SK-N-SH (cell line): ENCODE data around the gene MAP2. TPM values are rescaled to one million over a fixed set of nuclear protein-coding genes. Genes with fewer than 3 reads are reported as not detected.

Experiments
- CTCF ChIA-PET: fragments of 300-600, 350-600 bp; formaldehyde crosslinking; extraction: SDS; loops from one replicate; lab custom pipeline; 2021; lab: Yijun Ruan, JAX
- POLR2A ChIA-PET: fragments of 350-600 bp; sonication (Branson Sonifier 250); formaldehyde crosslinking; extraction: SDS; loops from one replicate; lab custom pipeline; 2020; ENCODE audit warnings: antibody characterized with exemption, inconsistent platforms; lab: Yijun Ruan, JAX
- DNase-seq: peaks from one replicate; pipeline ENCODE4 v3.0.0; 2012
- H2AFZ ChIP-seq: fragments of 200-600 bp; sonication (generic); 2 replicates; pipeline ENCODE4 v1.8.1; 2016; ENCODE audit warnings: antibody characterized with exemption, mild to moderate bottlenecking, low read depth
- H3F3A ChIP-seq: fragments of 200-600 bp; sonication (generic); replicated peaks from 2 replicates; pipeline ENCODE3; 2016; ENCODE audit warnings: antibody characterized with exemption, mild to moderate bottlenecking; ENCODE audit not compliant: insufficient read depth
- H3K27ac ChIP-seq, 2 experiments: fragments of 200-500 bp in 1 of 2; fragments of 200-600 bp in 1 of 2; sonication (Bioruptor generic) in 1 of 2; sonication (generic), shearing (Covaris generic) in 1 of 2; 2 replicates each; pipeline versions ENCODE4 v1.5.1 to v1.6.1; 2014 to 2016; ENCODE audit warnings: low read depth in 2 of 2, inconsistent platforms in 1 of 2, low read length in 1 of 2, mild to moderate bottlenecking in 1 of 2, mixed read lengths in 1 of 2
- H3K27me3 ChIP-seq: fragments of 200-600 bp; sonication (generic), shearing (Covaris generic); 2 replicates; pipeline ENCODE4 v1.6.1; 2016; ENCODE audit warnings: mixed run types; ENCODE audit not compliant: insufficient read depth
- H3K36me3 ChIP-seq, 2 experiments: fragments of 200-500 bp in 1 of 2; fragments of 200-600 bp in 1 of 2; sonication (Bioruptor generic) in 1 of 2; sonication (generic) in 1 of 2; replicated peaks in 1 of 2; 2 replicates each; pipeline versions ENCODE3 to v1.5.1; 2014 to 2016; ENCODE audit warnings: low read length in 1 of 2, mild to moderate bottlenecking in 1 of 2; ENCODE audit not compliant: insufficient read depth in 2 of 2, control insufficient read depth in 1 of 2
- H3K4me1 ChIP-seq, 2 experiments: fragments of 200-500 bp in 1 of 2; fragments of 200-600 bp in 1 of 2; sonication (Bioruptor generic) in 1 of 2; sonication (generic), shearing (Covaris generic) in 1 of 2; 2 replicates each; pipeline versions ENCODE4 v1.5.1 to v1.6.1; 2014 to 2016; ENCODE audit warnings: low read depth in 1 of 2, low read length in 1 of 2, mixed run types in 1 of 2; ENCODE audit not compliant: insufficient read depth in 2 of 2, control insufficient read depth in 1 of 2
- H3K4me2 ChIP-seq: fragments of 200-600 bp; sonication (generic), shearing (Covaris generic); 2 replicates; pipeline ENCODE4 v1.6.1; 2017; ENCODE audit warnings: mixed run types
- H3K4me3 ChIP-seq, 2 experiments: fragments of 200-500 bp in 1 of 2; fragments of 200-600 bp in 1 of 2; sonication (Bioruptor generic) in 1 of 2; sonication (generic), shearing (Covaris generic) in 1 of 2; 2 replicates each; pipeline versions ENCODE4 v1.5.1 to v1.8.1; 2014 to 2016; ENCODE audit warnings: low read depth in 2 of 2, inconsistent platforms in 1 of 2, low read length in 1 of 2, mild to moderate bottlenecking in 1 of 2, mixed read lengths in 1 of 2, moderate library complexity in 1 of 2
- H3K79me2 ChIP-seq: fragments of 200-600 bp; sonication (generic); 2 replicates; pipeline ENCODE4 v1.8.1; 2017; ENCODE audit warnings: mild to moderate bottlenecking; ENCODE audit not compliant: insufficient read depth
- H3K9ac ChIP-seq: fragments of 200-600 bp; sonication (generic); 2 replicates; pipeline ENCODE4 v1.6.1; 2017; ENCODE audit warnings: mixed run types
- H3K9me2 ChIP-seq: fragments of 200-600 bp; sonication (generic); 2 replicates; pipeline ENCODE4 v1.6.1; 2017; ENCODE audit warnings: mixed run types
- H3K9me3 ChIP-seq: fragments of 200-600 bp; sonication (generic); 2 replicates; pipeline ENCODE4 v1.6.1; 2017; ENCODE audit warnings: mixed run types, mild to moderate bottlenecking, moderate library complexity
- H4K20me1 ChIP-seq: fragments of 200-600 bp; sonication (generic); 2 replicates; pipeline ENCODE4 v1.6.1; 2017; ENCODE audit warnings: mild to moderate bottlenecking, mixed run types; ENCODE audit not compliant: insufficient read depth
- CHD2 ChIP-seq: fragments of 150-350 bp; IDR thresholded peaks from 2 replicates; pipeline ENCODE4 v1.6.1; 2018; ENCODE audit warnings: low read length; ENCODE audit not compliant: partially characterized antibody
- ELF1 ChIP-seq: IDR thresholded peaks from 2 replicates; pipeline ENCODE4 v1.4.0; 2012
- GABPA ChIP-seq: IDR thresholded peaks from 2 replicates; pipeline ENCODE4 v1.4.0; 2012; ENCODE audit warnings: low read depth, mild to moderate bottlenecking
- RAD21 ChIP-seq: IDR thresholded peaks from 2 replicates; pipeline ENCODE4 v1.6.1; 2012; ENCODE audit warnings: mild to moderate bottlenecking, low read length
- RFX5 ChIP-seq: IDR thresholded peaks from 2 replicates; pipeline ENCODE4 v1.6.1; 2012; ENCODE audit warnings: mild to moderate bottlenecking, improper control_type of control experiment, low read length
- RXRA ChIP-seq: IDR thresholded peaks from 2 replicates; pipeline ENCODE4 v1.4.0; 2012; ENCODE audit warnings: low read depth, mild to moderate bottlenecking, borderline replicate concordance
- SIN3A ChIP-seq: IDR thresholded peaks from 2 replicates; pipeline ENCODE4 v1.6.1; 2012; ENCODE audit warnings: low read depth, mild to moderate bottlenecking, low read length, moderate library complexity, borderline replicate concordance
- TCF12 ChIP-seq: IDR thresholded peaks from 2 replicates; pipeline ENCODE4 v1.4.0; 2012
- WGBS: methylation state at CpG from one replicate; pipeline ENCODE4 v1.1.6; 2017; ENCODE audit warnings: low lambda C conversion rate; 5-methylcytosine and 5-hydroxymethylcytosine counted together
- polyA plus RNA-seq, 3 experiments: library from polyadenylated mRNA; depleted of rRNA; stranded (reverse); fragments of >200 nt; gene quantifications; 2 replicates each; pipeline ENCODE4 v1.2.3, GENCODE V29; 2012
- TF ChIP-seq, protein P1 (sequence below): IDR thresholded peaks from 2 replicates; pipeline ENCODE4 v1.6.1; 2012; ENCODE audit warnings: mild to moderate bottlenecking, low read depth, low read length, moderate library complexity
- TF ChIP-seq, protein P2 (sequence below): IDR thresholded peaks from 2 replicates; pipeline ENCODE4 v1.4.0; 2012; ENCODE audit warnings: low read depth, borderline replicate concordance
- TF ChIP-seq, protein P3 (sequence below): fragments of 150-350 bp; IDR thresholded peaks from 2 replicates; pipeline ENCODE4 v1.6.1; 2016; ENCODE audit warnings: mild to moderate bottlenecking, low read depth, low read length

Gene MAP2
- polyA plus RNA-seq, 1 of the 3 experiments (the other 2 are of a cell fraction), result 7.8 TPM

DNA sequence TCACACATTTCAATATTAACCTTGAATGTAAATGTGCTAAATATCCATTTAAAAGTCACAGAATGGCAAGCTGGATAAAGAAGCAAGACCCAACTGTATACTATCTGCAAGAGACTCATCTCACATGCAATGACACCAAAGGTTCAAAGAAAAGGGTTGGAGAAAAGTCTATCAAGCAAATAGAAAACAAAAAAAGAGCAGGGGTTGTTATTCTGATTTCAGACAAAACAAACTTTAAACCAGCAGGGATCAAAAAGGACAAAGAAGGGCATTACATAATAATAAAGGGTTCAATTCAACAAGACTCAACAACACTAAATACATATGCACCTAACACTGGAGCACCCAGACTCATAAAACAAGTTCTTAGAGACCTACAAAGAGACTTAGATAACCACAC is 333.3 kb downstream of the MAP2 start (continued):
- TF ChIP-seq, protein P1, sequence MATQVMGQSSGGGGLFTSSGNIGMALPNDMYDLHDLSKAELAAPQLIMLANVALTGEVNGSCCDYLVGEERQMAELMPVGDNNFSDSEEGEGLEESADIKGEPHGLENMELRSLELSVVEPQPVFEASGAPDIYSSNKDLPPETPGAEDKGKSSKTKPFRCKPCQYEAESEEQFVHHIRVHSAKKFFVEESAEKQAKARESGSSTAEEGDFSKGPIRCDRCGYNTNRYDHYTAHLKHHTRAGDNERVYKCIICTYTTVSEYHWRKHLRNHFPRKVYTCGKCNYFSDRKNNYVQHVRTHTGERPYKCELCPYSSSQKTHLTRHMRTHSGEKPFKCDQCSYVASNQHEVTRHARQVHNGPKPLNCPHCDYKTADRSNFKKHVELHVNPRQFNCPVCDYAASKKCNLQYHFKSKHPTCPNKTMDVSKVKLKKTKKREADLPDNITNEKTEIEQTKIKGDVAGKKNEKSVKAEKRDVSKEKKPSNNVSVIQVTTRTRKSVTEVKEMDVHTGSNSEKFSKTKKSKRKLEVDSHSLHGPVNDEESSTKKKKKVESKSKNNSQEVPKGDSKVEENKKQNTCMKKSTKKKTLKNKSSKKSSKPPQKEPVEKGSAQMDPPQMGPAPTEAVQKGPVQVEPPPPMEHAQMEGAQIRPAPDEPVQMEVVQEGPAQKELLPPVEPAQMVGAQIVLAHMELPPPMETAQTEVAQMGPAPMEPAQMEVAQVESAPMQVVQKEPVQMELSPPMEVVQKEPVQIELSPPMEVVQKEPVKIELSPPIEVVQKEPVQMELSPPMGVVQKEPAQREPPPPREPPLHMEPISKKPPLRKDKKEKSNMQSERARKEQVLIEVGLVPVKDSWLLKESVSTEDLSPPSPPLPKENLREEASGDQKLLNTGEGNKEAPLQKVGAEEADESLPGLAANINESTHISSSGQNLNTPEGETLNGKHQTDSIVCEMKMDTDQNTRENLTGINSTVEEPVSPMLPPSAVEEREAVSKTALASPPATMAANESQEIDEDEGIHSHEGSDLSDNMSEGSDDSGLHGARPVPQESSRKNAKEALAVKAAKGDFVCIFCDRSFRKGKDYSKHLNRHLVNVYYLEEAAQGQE, result no peak
- TF ChIP-seq RXRA (no peak), SIN3A (no peak), TCF12 (no peak), CHD2 (no peak), RAD21 (no peak)
- TF ChIP-seq, all 33 proteins: peak for 0

DNA sequence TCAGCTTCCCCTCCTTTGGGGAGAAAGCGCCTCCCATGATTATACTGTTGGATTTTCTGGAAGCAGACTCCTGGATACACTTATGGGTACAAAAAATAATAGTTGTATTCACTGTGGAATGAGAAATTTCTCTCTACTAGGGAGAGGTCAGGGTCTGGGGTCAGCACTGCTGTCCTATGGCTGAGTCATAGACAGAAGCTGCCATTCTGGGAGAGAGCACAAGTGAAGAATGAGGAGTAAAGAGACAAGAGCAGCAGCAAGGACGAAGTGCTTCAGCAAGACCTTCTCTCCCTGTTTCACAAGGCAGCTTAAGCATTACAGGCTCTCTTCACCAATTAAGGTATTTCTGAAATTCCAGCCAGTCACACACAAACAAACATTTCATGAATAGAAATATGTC is 337.7 kb downstream of the MAP2 start:
- Histone ChIP-seq H3K4me3 (no peak overlapping the region), H3F3A (no peaks in the 10 kb centered on the region), H3K9me3 (no peaks in the 10 kb centered on the region), H3K9me2 (no peaks in the 10 kb centered on the region), H3K27ac (no peak overlapping the region), H3K79me2 (no peaks in the 10 kb centered on the region), H3K4me1 (no peaks in the 10 kb centered on the region), H3K36me3 (no peaks in the 10 kb centered on the region), H3K4me2 (no peak overlapping the region), H3K9ac (no peak overlapping the region), H4K20me1 (no peaks in the 10 kb centered on the region), H2AFZ (no peak overlapping the region), H3K27me3 (no peaks in the 10 kb centered on the region)
- no peak for DNase-seq
- TF ChIP-seq RFX5, result no peak
- TF ChIP-seq, protein P2, sequence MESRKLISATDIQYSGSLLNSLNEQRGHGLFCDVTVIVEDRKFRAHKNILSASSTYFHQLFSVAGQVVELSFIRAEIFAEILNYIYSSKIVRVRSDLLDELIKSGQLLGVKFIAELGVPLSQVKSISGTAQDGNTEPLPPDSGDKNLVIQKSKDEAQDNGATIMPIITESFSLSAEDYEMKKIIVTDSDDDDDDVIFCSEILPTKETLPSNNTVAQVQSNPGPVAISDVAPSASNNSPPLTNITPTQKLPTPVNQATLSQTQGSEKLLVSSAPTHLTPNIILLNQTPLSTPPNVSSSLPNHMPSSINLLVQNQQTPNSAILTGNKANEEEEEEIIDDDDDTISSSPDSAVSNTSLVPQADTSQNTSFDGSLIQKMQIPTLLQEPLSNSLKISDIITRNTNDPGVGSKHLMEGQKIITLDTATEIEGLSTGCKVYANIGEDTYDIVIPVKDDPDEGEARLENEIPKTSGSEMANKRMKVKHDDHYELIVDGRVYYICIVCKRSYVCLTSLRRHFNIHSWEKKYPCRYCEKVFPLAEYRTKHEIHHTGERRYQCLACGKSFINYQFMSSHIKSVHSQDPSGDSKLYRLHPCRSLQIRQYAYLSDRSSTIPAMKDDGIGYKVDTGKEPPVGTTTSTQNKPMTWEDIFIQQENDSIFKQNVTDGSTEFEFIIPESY, result no peak
- ChIA-PET CTCF (no interaction called here), POLR2A (no interaction called here)
- WGBS, result 43% methylated on average over 2 of the region's 2 CpGs

DNA sequence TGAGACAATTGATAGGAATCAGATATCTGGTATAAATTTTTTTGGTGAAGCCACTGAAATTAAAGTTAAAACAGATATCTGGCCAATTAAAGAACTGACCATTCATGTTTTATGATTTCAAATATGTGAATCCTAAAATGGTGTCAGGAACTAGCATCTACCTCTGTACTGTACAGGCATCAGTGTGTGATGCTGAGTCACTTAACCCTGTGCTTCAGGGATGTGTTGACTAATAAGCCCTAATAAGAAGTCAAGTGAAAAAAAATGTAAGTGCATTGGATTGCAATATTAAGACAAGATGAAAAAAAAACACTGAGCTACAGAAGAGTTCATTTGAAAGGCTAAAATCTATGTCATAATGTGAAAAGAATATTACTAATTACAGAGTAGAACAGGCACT is 338.7 kb downstream of the MAP2 start:
- no peak overlapping the region for H3K4me3 ChIP-seq
- no peak overlapping the region for H2AFZ ChIP-seq
- TF ChIP-seq, protein P3, sequence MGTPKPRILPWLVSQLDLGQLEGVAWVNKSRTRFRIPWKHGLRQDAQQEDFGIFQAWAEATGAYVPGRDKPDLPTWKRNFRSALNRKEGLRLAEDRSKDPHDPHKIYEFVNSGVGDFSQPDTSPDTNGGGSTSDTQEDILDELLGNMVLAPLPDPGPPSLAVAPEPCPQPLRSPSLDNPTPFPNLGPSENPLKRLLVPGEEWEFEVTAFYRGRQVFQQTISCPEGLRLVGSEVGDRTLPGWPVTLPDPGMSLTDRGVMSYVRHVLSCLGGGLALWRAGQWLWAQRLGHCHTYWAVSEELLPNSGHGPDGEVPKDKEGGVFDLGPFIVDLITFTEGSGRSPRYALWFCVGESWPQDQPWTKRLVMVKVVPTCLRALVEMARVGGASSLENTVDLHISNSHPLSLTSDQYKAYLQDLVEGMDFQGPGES, result no peak
- TF ChIP-seq ELF1, result no peak
- no peak for TF ChIP-seq RXRA
- TF ChIP-seq, protein P1, result no peak
- no peak for TF ChIP-seq GABPA
- no peaks in the 10 kb centered on the region for H4K20me1 ChIP-seq
- H3K9ac ChIP-seq, result no peak overlapping the region
- CTCF ChIA-PET, result no interaction called here
- H3K9me3 ChIP-seq, result no peaks in the 10 kb centered on the region
- no peaks in the 10 kb centered on the region for H3K4me1 ChIP-seq
- POLR2A ChIA-PET, result no interaction called here
- no peaks in the 10 kb centered on the region for H3F3A ChIP-seq
- no peak overlapping the region for H3K4me2 ChIP-seq
- no peaks in the 10 kb centered on the region for H3K9me2 ChIP-seq
- no peak overlapping the region for H3K27ac ChIP-seq
- DNase-seq, result no peak
- H3K79me2 ChIP-seq, result no peaks in the 10 kb centered on the region
- no peaks in the 10 kb centered on the region for H3K36me3 ChIP-seq
- no peaks in the 10 kb centered on the region for H3K27me3 ChIP-seq
